ENCODE results near the gene FZD1.
"Not testable (repeated sequence)": the region's sequence is repeated elsewhere in the genome, so short reads cannot be mapped to it uniquely, and the experiment has no call there.

Gene FZD1

GRCh38 chr7:91295576-91295975 lies 31.3 kb downstream of the FZD1 start:
- TF ChIP-seq, protein P1, sequence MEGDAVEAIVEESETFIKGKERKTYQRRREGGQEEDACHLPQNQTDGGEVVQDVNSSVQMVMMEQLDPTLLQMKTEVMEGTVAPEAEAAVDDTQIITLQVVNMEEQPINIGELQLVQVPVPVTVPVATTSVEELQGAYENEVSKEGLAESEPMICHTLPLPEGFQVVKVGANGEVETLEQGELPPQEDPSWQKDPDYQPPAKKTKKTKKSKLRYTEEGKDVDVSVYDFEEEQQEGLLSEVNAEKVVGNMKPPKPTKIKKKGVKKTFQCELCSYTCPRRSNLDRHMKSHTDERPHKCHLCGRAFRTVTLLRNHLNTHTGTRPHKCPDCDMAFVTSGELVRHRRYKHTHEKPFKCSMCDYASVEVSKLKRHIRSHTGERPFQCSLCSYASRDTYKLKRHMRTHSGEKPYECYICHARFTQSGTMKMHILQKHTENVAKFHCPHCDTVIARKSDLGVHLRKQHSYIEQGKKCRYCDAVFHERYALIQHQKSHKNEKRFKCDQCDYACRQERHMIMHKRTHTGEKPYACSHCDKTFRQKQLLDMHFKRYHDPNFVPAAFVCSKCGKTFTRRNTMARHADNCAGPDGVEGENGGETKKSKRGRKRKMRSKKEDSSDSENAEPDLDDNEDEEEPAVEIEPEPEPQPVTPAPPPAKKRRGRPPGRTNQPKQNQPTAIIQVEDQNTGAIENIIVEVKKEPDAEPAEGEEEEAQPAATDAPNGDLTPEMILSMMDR (IDR thresholded peaks at IDR 0.05) = no peak
- TF ChIP-seq ZFX (IDR thresholded peaks at IDR 0.05; ENCODE audit: borderline replicate concordance) = no peak
- no peak overlapping the region for H3K27ac ChIP-seq

- no peak overlapping the region for H3K27ac ChIP-seq
- no peak for TF ChIP-seq ZFX (IDR thresholded peaks at IDR 0.05; ENCODE audit: borderline replicate concordance)
- TF ChIP-seq, protein P1 (IDR thresholded peaks at IDR 0.05) = no peak
Observed at GRCh38 chr7:91297939-91298338, 33.7 kb downstream of the FZD1 start.

DNA sequence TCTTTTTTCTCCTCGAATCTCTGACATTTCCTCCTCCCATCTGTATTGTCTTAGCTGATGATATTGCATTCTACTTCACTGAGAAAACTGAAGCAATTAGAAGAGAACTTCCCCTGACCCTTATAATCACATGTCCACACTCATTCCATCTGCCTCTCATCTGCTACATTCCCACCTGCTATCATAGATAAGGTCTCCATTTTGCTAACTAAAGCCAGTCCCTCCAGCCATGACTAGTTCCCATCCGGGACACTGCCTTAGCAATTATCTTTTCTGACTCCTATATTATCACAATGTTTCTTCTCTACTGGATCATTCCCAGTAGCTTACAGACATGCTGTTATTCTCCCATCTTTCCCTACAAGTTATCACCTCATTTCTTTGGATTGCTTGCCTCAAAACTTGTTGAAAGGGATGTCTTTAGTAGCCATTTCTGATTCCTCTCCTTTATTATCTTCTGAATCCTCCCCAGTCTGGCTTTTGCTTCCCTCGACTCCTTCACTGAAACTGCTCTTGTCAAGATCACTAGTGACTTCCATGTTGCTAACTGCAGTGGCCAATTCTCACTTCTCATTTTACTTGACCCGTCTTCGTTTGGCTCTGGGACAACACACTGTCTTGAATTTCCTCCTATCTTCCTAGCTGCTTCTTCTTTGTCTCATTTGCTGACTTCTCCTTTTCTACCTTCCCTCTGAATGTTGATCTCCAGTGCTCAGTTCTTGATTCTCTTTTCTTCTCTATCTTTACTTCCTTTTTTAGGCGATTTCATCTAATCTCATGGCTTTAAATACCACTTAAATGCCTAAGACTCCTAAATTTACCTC lies 35.9 kb downstream of the FZD1 start:
- H3K27ac ChIP-seq = no peak overlapping the region
- no peak for TF ChIP-seq ZFX (IDR thresholded peaks at IDR 0.05; ENCODE audit: borderline replicate concordance)
- TF ChIP-seq, protein P1 (IDR thresholded peaks at IDR 0.05) = no peak

- no peak overlapping the region for H3K27ac ChIP-seq
- TF ChIP-seq, protein P1 (IDR thresholded peaks at IDR 0.05) = no peak
- no peak for TF ChIP-seq ZFX (IDR thresholded peaks at IDR 0.05; ENCODE audit: borderline replicate concordance)
Observed at GRCh38 chr7:91302794-91303193, 38.6 kb downstream of the FZD1 start.

DNA sequence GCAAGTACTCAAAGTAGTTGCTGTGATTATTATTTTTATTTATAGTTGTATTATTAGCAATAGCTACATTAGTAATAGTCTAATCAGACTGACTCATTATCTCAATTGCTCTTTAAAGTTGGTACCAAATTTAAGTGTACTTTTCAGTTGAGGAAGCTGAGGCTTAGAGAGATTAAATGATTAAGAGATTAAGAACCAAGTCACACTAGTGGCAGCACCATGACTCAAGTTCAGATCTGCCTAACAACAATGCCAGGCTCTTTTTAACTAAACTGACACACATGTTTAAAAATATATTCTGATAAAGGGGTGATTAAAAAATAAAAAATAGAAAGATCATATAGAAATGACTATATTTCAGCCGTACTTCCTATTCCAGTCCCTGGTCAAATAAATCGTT lies 42.0 kb downstream of the FZD1 start:
- H3K27ac ChIP-seq = no peak overlapping the region
- TF ChIP-seq, protein P1 (IDR thresholded peaks at IDR 0.05) = no peak
- TF ChIP-seq ZFX (IDR thresholded peaks at IDR 0.05; ENCODE audit: borderline replicate concordance) = no peak

DNA sequence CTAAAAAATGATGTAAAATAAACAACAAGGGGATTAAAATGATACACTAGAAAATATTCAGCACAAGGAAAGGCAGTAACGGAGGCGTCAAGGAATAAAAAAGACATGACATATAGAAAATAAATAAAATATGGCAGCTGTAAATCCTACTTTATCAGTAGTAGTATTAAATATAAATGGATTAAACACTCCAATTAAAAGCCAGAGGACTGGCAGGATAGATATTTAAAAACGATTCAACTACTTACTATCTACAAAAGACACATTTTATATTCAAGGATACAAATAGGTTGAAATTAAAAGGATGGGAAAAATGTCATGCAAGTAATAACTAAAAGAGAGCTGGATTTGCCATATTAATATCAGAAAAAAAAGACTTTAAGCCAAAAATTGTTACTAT lies 43.2 kb downstream of the FZD1 start:
- TF ChIP-seq, protein P1 (IDR thresholded peaks at IDR 0.05) = no peak
- no peak for TF ChIP-seq ZFX (IDR thresholded peaks at IDR 0.05; ENCODE audit: borderline replicate concordance)
- no peak overlapping the region for H3K27ac ChIP-seq

DNA sequence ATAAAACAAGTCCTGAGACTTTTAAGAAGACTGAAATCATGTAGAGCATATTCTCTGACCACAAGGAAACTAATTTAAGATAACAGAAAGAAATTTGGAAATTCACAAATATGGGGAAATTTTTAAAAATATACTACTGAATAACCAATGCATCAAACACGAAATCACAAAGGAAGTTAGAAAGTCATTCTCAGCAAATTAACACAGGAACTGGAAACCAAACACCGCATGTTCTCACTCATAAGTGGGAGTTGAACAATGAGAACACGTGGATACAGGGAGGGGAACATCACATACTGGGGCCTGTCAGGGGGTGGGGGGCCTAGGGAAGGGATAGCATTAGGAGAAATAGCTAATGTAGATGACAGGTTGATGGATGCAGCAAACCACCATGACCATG lies 44.0 kb downstream of the FZD1 start:
- not testable (repeated sequence) for H3K27ac ChIP-seq
